Measurements from ENCODE around the gene SELENOH.

The SELENOH gene

DNA sequence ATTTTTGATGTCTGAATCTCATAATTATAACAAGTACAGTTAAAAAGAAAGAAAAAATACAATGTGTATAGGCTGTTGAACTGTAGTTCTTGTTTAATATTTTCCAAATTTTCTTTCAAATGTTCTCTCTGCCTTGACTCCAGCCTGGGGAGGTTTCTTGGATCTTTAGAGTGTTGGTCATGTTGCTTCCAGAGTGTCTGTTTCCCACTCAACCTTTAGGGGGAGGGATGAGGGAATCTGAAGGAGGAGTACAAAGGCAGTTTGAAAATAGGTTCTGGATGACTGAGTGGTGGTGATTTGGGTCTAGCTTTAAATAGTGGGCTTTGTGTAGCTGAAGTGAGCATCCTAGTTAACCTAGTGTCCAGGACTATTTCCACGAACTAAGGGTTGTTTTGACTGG is 22.3 kb downstream of the SELENOH start:
- DNase-seq (ENCODE audit: extremely low read depth, low read depth): no peak
- TF ChIP-seq CTCF (IDR thresholded peaks at IDR 0.05; ENCODE audit: low read depth, low read length): peak; percentile 36

GRCh38 chr11:57764021-57764420 is 22.7 kb downstream of the SELENOH start:
- no peak for TF ChIP-seq CTCF (IDR thresholded peaks at IDR 0.05; ENCODE audit: low read depth, low read length)
- DNase-seq (ENCODE audit: extremely low read depth, low read depth): no peak

- no peak for TF ChIP-seq CTCF (IDR thresholded peaks at IDR 0.05; ENCODE audit: low read depth, low read length)
Observed at GRCh38 chr11:57764566-57764965, 23.3 kb downstream of the SELENOH start.

GRCh38 chr11:57764972-57765371 is 23.7 kb downstream of the SELENOH start:
- DNase-seq (ENCODE audit: extremely low read depth, low read depth): no peak
- no peak for TF ChIP-seq CTCF (IDR thresholded peaks at IDR 0.05; ENCODE audit: low read depth, low read length)

More at GRCh38 chr11:57764566-57764965, 23.3 kb downstream of the SELENOH start:
- DNase-seq (ENCODE audit: extremely low read depth, low read depth): no peak

GRCh38 chr11:57770793-57771192 is 29.5 kb downstream of the SELENOH start:
- no peak for TF ChIP-seq CTCF (IDR thresholded peaks at IDR 0.05; ENCODE audit: low read depth, low read length)
- DNase-seq (ENCODE audit: extremely low read depth, low read depth): no peak

- DNase-seq (ENCODE audit: extremely low read depth, low read depth): no peak
- TF ChIP-seq CTCF (IDR thresholded peaks at IDR 0.05; ENCODE audit: low read depth, low read length): no peak
Observed at GRCh38 chr11:57771365-57771764, 30.1 kb downstream of the SELENOH start.

DNA sequence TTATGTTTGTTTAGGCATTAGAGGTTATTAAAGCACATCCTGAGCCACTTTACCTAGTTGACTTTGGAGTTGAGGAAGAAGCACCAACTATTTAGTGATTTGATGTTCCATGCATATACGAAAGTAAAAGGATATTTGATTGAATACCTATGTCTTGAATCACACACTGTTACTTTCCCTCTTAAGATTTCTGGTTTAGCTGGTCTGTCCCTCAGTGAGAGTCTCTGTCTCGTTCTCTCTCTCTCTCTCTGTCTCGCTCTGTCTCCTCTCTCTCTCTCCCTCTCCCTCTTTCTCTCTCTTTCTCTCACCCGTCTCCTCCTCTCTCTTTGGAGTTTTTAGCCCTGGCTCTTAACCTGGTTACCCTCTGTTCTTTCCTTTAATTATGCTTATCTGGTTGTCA is 31.3 kb downstream of the SELENOH start:
- DNase-seq (ENCODE audit: extremely low read depth, low read depth): no peak
- TF ChIP-seq CTCF (IDR thresholded peaks at IDR 0.05; ENCODE audit: low read depth, low read length): no peak
